Neural progenitor cell (in vitro differentiated cells): ENCODE results near the gene CHD5. TPM values are rescaled to one million over a fixed set of nuclear protein-coding genes. Genes with fewer than 3 reads are reported as not detected.

ENCODE experiments used
- DNase-seq: peaks from one replicate; pipeline ENCODE4 v3.0.0-alpha.2; 2016; ENCODE audit warnings: low spot score
- H2AFZ ChIP-seq: fragments of 200-600 bp; sonication (generic); replicated peaks from 2 replicates; pipeline ENCODE4 v1.6.1; 2016; ENCODE audit warnings: antibody characterized with exemption
- H3F3A ChIP-seq: fragments of 200-600 bp; sonication (generic); 2 replicates; pipeline ENCODE4 v1.6.1; 2016; ENCODE audit warnings: antibody characterized with exemption, low read depth
- H3K27ac ChIP-seq: fragments of 200-600 bp; sonication (generic); 2 replicates; pipeline ENCODE4 v1.5.1; 2016; ENCODE audit warnings: mild to moderate bottlenecking
- H3K27me3 ChIP-seq: fragments of 200-600 bp; sonication (generic); 2 replicates; pipeline ENCODE4 v1.6.1; 2016; ENCODE audit warnings: mild to moderate bottlenecking, moderate library complexity
- H3K36me3 ChIP-seq: fragments of 200-600 bp; sonication (generic); 2 replicates; pipeline ENCODE4 v1.5.1; 2016
- H3K4me1 ChIP-seq: fragments of 200-600 bp; sonication (generic); 2 replicates; pipeline ENCODE4 v1.6.1; 2016; ENCODE audit warnings: mixed run types
- H3K4me2 ChIP-seq: fragments of 200-600 bp; sonication (generic); 2 replicates; pipeline ENCODE4 v1.6.1; 2016
- H3K4me3 ChIP-seq: fragments of 200-600 bp; sonication (generic); 2 replicates; pipeline ENCODE4 v1.5.1; 2016
- H3K79me2 ChIP-seq: fragments of 200-600 bp; sonication (generic); 2 replicates; pipeline ENCODE4 v1.6.1; 2016; ENCODE audit warnings: low read depth
- H3K9ac ChIP-seq: fragments of 200-600 bp; sonication (generic); 2 replicates; pipeline ENCODE4 v1.6.1; 2016
- H3K9me3 ChIP-seq: fragments of 200-600 bp; sonication (generic); 2 replicates; pipeline ENCODE4 v1.5.1; 2016; ENCODE audit warnings: low read depth
- H4K20me1 ChIP-seq: fragments of 200-600 bp; sonication (generic); 2 replicates; pipeline ENCODE4 v1.6.1; 2016; ENCODE audit warnings: low read depth
- H3K27ac Mint-ChIP-seq: 3 replicates; pipeline ENCODE4 v1.8.0; 2021; ENCODE audit warnings: mixed read lengths
- H3K27me3 Mint-ChIP-seq: 2 replicates; pipeline ENCODE4 v1.8.0; 2022; ENCODE audit warnings: low read depth, mild to moderate bottlenecking, inconsistent platforms, moderate library complexity, mixed read lengths; ENCODE audit not compliant: insufficient read depth
- H3K36me3 Mint-ChIP-seq: 3 replicates; pipeline ENCODE4 v1.8.0; 2021; ENCODE audit warnings: mixed read lengths
- H3K4me1 Mint-ChIP-seq: 3 replicates; pipeline ENCODE4 v1.8.0; 2021; ENCODE audit warnings: mixed read lengths
- H3K4me3 Mint-ChIP-seq: 3 replicates; pipeline ENCODE4 v1.8.0; 2021; ENCODE audit warnings: mild to moderate bottlenecking, moderate library complexity, mixed read lengths
- H3K9me3 Mint-ChIP-seq: 3 replicates; pipeline ENCODE4 v1.8.0; 2020; ENCODE audit warnings: mixed read lengths
- CTCF ChIP-seq: fragments of 200-600 bp; sonication (generic); IDR thresholded peaks from 2 replicates; pipeline ENCODE4 v1.5.1; 2017; ENCODE audit warnings: antibody characterized with exemption, mild to moderate bottlenecking
- EZH2 ChIP-seq: fragments of 200-600 bp; sonication (generic); IDR thresholded peaks from 2 replicates; pipeline ENCODE4 v1.6.1; 2017; ENCODE audit warnings: antibody characterized with exemption, mild to moderate bottlenecking, moderate library complexity
- EZH2phosphoT487 ChIP-seq: fragments of 200-600 bp; sonication (generic); IDR thresholded peaks from 2 replicates; pipeline ENCODE4 v1.6.1; 2017; ENCODE audit warnings: antibody characterized with exemption
- total RNA-seq: library from RNA; depleted of rRNA; stranded (reverse); fragments of >200 nt; gene quantifications from 2 replicates; pipeline ENCODE4 v1.2.3, GENCODE V29; 2015; ENCODE audit warnings: low replicate concordance

The CHD5 gene
- total RNA-seq, 1 donor from 2014 or later: 0.17 TPM

- Mint-ChIP-seq H3K9me3 (peaks cover 10% of the 10 kb centered on the region), H3K4me3 (no peak overlapping the region), H3K36me3 (no peaks in the 10 kb centered on the region), H3K4me1 (no peaks in the 10 kb centered on the region), H3K27ac (no peak overlapping the region), H3K27me3 (peaks cover 11% of the 10 kb centered on the region)
- Histone ChIP-seq H3K79me2 (no peaks in the 10 kb centered on the region), H3K9me3 (no peaks in the 10 kb centered on the region), H3K36me3 (no peaks in the 10 kb centered on the region), H3K4me1 (peaks cover 4% of the 10 kb centered on the region), H4K20me1 (no peaks in the 10 kb centered on the region), H3F3A (no peaks in the 10 kb centered on the region), H3K4me3 (no peak overlapping the region), H3K9ac (no peak overlapping the region), H3K27ac (no peak overlapping the region), H3K4me2 (no peak overlapping the region), H3K27me3 (peaks cover 16% of the 10 kb centered on the region), H2AFZ (no peak overlapping the region)
- TF ChIP-seq EZH2phosphoT487 (no peak), EZH2 (no peak), CTCF (no peak)
- no peak for DNase-seq
These were observed 48.6 kb downstream of the CHD5 start for GRCh38 chr1:6131561-6131960.

DNA sequence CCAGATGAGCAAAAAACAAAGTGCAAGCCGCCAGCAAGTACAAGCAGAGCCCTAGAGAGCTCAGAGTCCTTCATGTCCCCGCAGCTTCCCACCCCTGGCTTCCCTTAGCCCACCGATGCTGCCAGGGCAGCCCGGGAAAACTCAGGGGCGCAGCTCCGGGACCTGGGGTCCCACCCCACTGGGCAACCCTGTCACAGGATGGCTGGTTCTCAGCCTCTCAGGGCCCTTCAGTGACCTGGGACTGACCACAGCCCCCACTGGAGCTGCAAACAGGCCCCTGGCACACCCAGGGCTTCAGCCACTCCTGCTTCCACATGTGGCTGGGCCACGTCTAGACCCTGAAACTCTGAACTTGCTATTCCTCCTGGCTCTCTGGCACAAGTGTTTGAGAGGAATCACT is 49.5 kb downstream of the CHD5 start:
- H3K36me3 Mint-ChIP-seq: no peaks in the 10 kb centered on the region
- H3K4me3 Mint-ChIP-seq: no peak overlapping the region
- no peak for DNase-seq
- H3K4me3 ChIP-seq: no peak overlapping the region
- TF ChIP-seq EZH2: no peak
- no peak for TF ChIP-seq CTCF
- TF ChIP-seq EZH2phosphoT487: no peak
- H3K36me3 ChIP-seq: no peaks in the 10 kb centered on the region
- H3K27ac ChIP-seq: no peak overlapping the region
- no peak overlapping the region for H3K9ac ChIP-seq
- peaks cover 4% of the 10 kb centered on the region for H3K4me1 ChIP-seq
- H3K4me2 ChIP-seq: no peak overlapping the region
- H3K4me1 Mint-ChIP-seq: peaks cover 4% of the 10 kb centered on the region
- no peaks in the 10 kb centered on the region for H3K79me2 ChIP-seq
- H3F3A ChIP-seq: no peaks in the 10 kb centered on the region
- no peaks in the 10 kb centered on the region for H4K20me1 ChIP-seq
- H2AFZ ChIP-seq: no peak overlapping the region
- H3K9me3 ChIP-seq: no peaks in the 10 kb centered on the region
- peaks cover 16% of the 10 kb centered on the region for H3K27me3 Mint-ChIP-seq
- peaks cover 16% of the 10 kb centered on the region for H3K27me3 ChIP-seq
- peaks cover 10% of the 10 kb centered on the region for H3K9me3 Mint-ChIP-seq
- H3K27ac Mint-ChIP-seq: no peak overlapping the region

DNA sequence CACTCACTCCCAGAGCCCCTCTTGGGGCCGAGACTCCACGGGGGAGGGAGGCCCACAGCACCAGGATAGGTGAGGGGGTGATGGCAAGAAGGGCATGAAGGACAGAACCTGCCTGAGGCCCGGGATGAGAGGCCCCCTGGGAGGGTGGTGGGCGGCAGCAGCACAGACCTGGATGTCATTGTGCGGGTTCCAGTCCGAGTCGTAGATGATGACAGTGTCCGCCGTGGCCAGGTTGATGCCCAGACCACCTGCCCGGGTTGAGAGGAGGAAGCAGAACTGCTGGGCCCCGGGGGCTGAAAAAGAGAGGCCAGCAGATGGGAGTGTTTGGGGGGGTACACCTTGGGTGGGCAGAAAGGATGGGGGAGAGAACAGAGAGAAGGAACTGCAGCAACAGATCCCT is 50.1 kb downstream of the CHD5 start:
- peaks cover 16% of the 10 kb centered on the region for H3K27me3 Mint-ChIP-seq
- peaks cover 4% of the 10 kb centered on the region for H3K4me1 ChIP-seq
- H4K20me1 ChIP-seq: no peaks in the 10 kb centered on the region
- H3K4me3 ChIP-seq: no peak overlapping the region
- no peak for DNase-seq
- peaks cover 10% of the 10 kb centered on the region for H3K9me3 Mint-ChIP-seq
- peaks cover 16% of the 10 kb centered on the region for H3K27me3 ChIP-seq
- H3K27ac Mint-ChIP-seq: no peak overlapping the region
- TF ChIP-seq CTCF (no peak), EZH2phosphoT487 (no peak), EZH2 (no peak)
- peaks cover 4% of the 10 kb centered on the region for H3K4me1 Mint-ChIP-seq
- no peaks in the 10 kb centered on the region for H3K79me2 ChIP-seq
- no peak overlapping the region for H3K4me3 Mint-ChIP-seq
- no peaks in the 10 kb centered on the region for H3F3A ChIP-seq
- no peaks in the 10 kb centered on the region for H3K9me3 ChIP-seq
- no peak overlapping the region for H2AFZ ChIP-seq
- no peaks in the 10 kb centered on the region for H3K36me3 Mint-ChIP-seq
- no peak overlapping the region for H3K4me2 ChIP-seq
- H3K36me3 ChIP-seq: no peaks in the 10 kb centered on the region
- H3K27ac ChIP-seq: no peak overlapping the region
- H3K9ac ChIP-seq: no peak overlapping the region

DNA sequence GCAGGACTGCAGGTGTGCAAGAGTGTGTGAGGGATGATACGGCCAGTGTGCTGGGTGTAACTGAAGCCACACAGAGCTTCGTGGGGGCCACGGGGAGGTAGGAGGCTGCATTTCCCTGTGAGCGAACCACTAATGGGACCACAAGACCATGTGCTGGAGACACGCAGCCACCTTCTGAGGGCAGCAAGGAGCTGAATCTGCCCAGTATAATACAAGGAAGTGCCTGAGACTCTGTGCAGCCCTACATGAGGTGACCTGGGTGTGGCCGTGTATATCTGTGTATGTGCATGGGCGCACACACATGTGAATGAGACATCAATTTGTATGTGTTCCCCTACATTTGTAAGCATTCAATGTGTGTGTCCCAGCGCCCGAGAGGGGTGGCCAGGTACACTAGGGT is 50.8 kb downstream of the CHD5 start:
- Mint-ChIP-seq H3K4me1 (peaks cover 4% of the 10 kb centered on the region), H3K27me3 (peaks cover 16% of the 10 kb centered on the region), H3K27ac (no peak overlapping the region), H3K9me3 (peaks cover 10% of the 10 kb centered on the region), H3K36me3 (no peaks in the 10 kb centered on the region), H3K4me3 (no peak overlapping the region)
- Histone ChIP-seq H3K27me3 (peaks cover 16% of the 10 kb centered on the region), H2AFZ (no peak overlapping the region), H3F3A (no peaks in the 10 kb centered on the region), H3K79me2 (no peaks in the 10 kb centered on the region), H3K9ac (no peak overlapping the region), H3K27ac (no peak overlapping the region), H3K4me3 (no peak overlapping the region), H3K9me3 (no peaks in the 10 kb centered on the region), H3K4me2 (no peak overlapping the region), H3K4me1 (peaks cover 4% of the 10 kb centered on the region), H4K20me1 (no peaks in the 10 kb centered on the region), H3K36me3 (no peaks in the 10 kb centered on the region)
- no peak for DNase-seq
- TF ChIP-seq EZH2phosphoT487: no peak
- no peak for TF ChIP-seq EZH2
- TF ChIP-seq CTCF: no peak
